ENCODE results near the gene GALNT2.

Gene GALNT2

GRCh38 chr1:230194525-230194924 lies 127.5 kb downstream of the GALNT2 start:
- Histone ChIP-seq H3K9me3 (replicated peaks; ENCODE audit: low read length) (no peaks in the 10 kb centered on the region), H3K9ac (ENCODE audit: low read depth, low read length) (no peak overlapping the region), H3K4me1 (ENCODE audit: control insufficient read depth, insufficient read depth, low read length) (peaks cover 18% of the 10 kb centered on the region), H3K36me3 (ENCODE audit: insufficient read depth, low read length) (peaks cover 2% of the 10 kb centered on the region), H3K4me2 (ENCODE audit: low read length) (no peak overlapping the region), H3K27me3 (ENCODE audit: control insufficient read depth, insufficient read depth, low read length) (no peaks in the 10 kb centered on the region), H3K4me3 (ENCODE audit: low read length) (no peak overlapping the region)

DNA sequence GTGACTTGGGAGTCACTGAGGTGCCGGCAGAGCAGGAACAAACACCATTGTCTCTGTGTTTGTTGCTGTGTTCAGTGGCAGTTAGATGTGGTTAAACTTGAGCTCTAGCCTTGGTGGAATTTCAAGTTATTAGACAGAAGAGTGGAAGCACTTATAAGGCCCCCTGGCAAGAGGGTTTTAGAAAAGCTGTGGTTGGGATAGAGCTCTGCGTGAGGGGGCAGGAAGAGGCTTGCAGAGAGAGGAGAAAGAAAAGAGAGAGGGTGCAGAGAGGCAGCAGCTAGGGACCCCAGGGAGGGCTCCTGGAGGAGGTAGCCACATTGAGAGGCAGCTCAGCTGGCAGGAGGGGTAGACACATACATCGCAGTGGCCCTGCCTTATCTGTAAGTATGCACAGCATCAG lies 128.2 kb downstream of the GALNT2 start:
- no peak overlapping the region for H3K4me3 ChIP-seq (ENCODE audit: low read length)
- H3K9me3 ChIP-seq (replicated peaks; ENCODE audit: low read length), result no peaks in the 10 kb centered on the region
- H3K27me3 ChIP-seq (ENCODE audit: control insufficient read depth, insufficient read depth, low read length), result no peaks in the 10 kb centered on the region
- H3K4me2 ChIP-seq (ENCODE audit: low read length), result no peak overlapping the region
- peaks cover 2% of the 10 kb centered on the region for H3K36me3 ChIP-seq (ENCODE audit: insufficient read depth, low read length)
- H3K9ac ChIP-seq (ENCODE audit: low read depth, low read length), result no peak overlapping the region
- H3K4me1 ChIP-seq (ENCODE audit: control insufficient read depth, insufficient read depth, low read length), result peaks cover 18% of the 10 kb centered on the region

GRCh38 chr1:230196077-230196476 lies 129.0 kb downstream of the GALNT2 start:
- H3K36me3 ChIP-seq (ENCODE audit: insufficient read depth, low read length), result peaks cover 2% of the 10 kb centered on the region
- H3K9ac ChIP-seq (ENCODE audit: low read depth, low read length), result no peak overlapping the region
- H3K4me3 ChIP-seq (ENCODE audit: low read length), result no peak overlapping the region
- no peaks in the 10 kb centered on the region for H3K27me3 ChIP-seq (ENCODE audit: control insufficient read depth, insufficient read depth, low read length)
- H3K4me2 ChIP-seq (ENCODE audit: low read length), result no peak overlapping the region
- no peaks in the 10 kb centered on the region for H3K9me3 ChIP-seq (replicated peaks; ENCODE audit: low read length)
- H3K4me1 ChIP-seq (ENCODE audit: control insufficient read depth, insufficient read depth, low read length), result peaks cover 10% of the 10 kb centered on the region

- Histone ChIP-seq H3K9me3 (replicated peaks; ENCODE audit: low read length) (no peaks in the 10 kb centered on the region), H3K27me3 (ENCODE audit: control insufficient read depth, insufficient read depth, low read length) (no peaks in the 10 kb centered on the region), H3K36me3 (ENCODE audit: insufficient read depth, low read length) (peaks cover 4% of the 10 kb centered on the region), H3K4me3 (ENCODE audit: low read length) (no peak overlapping the region), H3K4me1 (ENCODE audit: control insufficient read depth, insufficient read depth, low read length) (no peaks in the 10 kb centered on the region), H3K9ac (ENCODE audit: low read depth, low read length) (no peak overlapping the region), H3K4me2 (ENCODE audit: low read length) (no peak overlapping the region)
Observed at GRCh38 chr1:230197644-230198567, 130.9 kb downstream of the GALNT2 start.

GRCh38 chr1:230199034-230199433 lies 132.0 kb downstream of the GALNT2 start:
- H3K36me3 ChIP-seq (ENCODE audit: insufficient read depth, low read length), result peaks cover 6% of the 10 kb centered on the region
- no peak overlapping the region for H3K4me2 ChIP-seq (ENCODE audit: low read length)
- no peak overlapping the region for H3K9ac ChIP-seq (ENCODE audit: low read depth, low read length)
- no peaks in the 10 kb centered on the region for H3K4me1 ChIP-seq (ENCODE audit: control insufficient read depth, insufficient read depth, low read length)
- H3K27me3 ChIP-seq (ENCODE audit: control insufficient read depth, insufficient read depth, low read length), result no peaks in the 10 kb centered on the region
- H3K9me3 ChIP-seq (replicated peaks; ENCODE audit: low read length), result no peaks in the 10 kb centered on the region
- no peak overlapping the region for H3K4me3 ChIP-seq (ENCODE audit: low read length)

GRCh38 chr1:230199554-230199953 lies 132.5 kb downstream of the GALNT2 start:
- no peaks in the 10 kb centered on the region for H3K27me3 ChIP-seq (ENCODE audit: control insufficient read depth, insufficient read depth, low read length)
- H3K4me3 ChIP-seq (ENCODE audit: low read length), result no peak overlapping the region
- H3K4me1 ChIP-seq (ENCODE audit: control insufficient read depth, insufficient read depth, low read length), result no peaks in the 10 kb centered on the region
- H3K4me2 ChIP-seq (ENCODE audit: low read length), result no peak overlapping the region
- H3K36me3 ChIP-seq (ENCODE audit: insufficient read depth, low read length), result peaks cover 11% of the 10 kb centered on the region
- no peak overlapping the region for H3K9ac ChIP-seq (ENCODE audit: low read depth, low read length)
- no peaks in the 10 kb centered on the region for H3K9me3 ChIP-seq (replicated peaks; ENCODE audit: low read length)

DNA sequence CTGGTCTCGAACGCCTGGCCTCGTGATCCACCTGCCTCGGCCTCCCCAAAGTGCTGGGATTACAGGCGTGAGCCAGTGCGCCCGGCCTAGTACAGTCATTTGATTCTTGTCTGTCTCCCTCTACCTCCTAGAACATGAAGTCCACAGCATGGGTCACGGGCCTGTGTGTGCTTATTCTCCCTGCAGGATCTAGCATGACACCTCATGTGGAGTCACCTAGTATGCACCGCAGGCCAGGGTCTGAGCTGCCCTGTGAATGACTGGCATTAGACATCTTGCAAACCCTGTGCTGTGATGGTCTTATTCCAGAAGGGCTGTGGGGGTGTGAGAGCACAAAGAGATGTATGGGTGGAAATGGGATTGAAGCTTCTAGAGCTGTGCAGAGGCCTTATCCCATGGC lies 133.2 kb downstream of the GALNT2 start:
- H3K27me3 ChIP-seq (ENCODE audit: control insufficient read depth, insufficient read depth, low read length), result no peaks in the 10 kb centered on the region
- H3K9ac ChIP-seq (ENCODE audit: low read depth, low read length), result no peak overlapping the region
- no peak overlapping the region for H3K4me2 ChIP-seq (ENCODE audit: low read length)
- no peak overlapping the region for H3K4me3 ChIP-seq (ENCODE audit: low read length)
- no peaks in the 10 kb centered on the region for H3K4me1 ChIP-seq (ENCODE audit: control insufficient read depth, insufficient read depth, low read length)
- peaks cover 16% of the 10 kb centered on the region for H3K36me3 ChIP-seq (ENCODE audit: insufficient read depth, low read length)
- no peaks in the 10 kb centered on the region for H3K9me3 ChIP-seq (replicated peaks; ENCODE audit: low read length)

- Histone ChIP-seq H3K9ac (ENCODE audit: low read depth, low read length) (no peak overlapping the region), H3K9me3 (replicated peaks; ENCODE audit: low read length) (no peaks in the 10 kb centered on the region), H3K27me3 (ENCODE audit: control insufficient read depth, insufficient read depth, low read length) (no peaks in the 10 kb centered on the region), H3K36me3 (ENCODE audit: insufficient read depth, low read length) (peaks cover 16% of the 10 kb centered on the region), H3K4me1 (ENCODE audit: control insufficient read depth, insufficient read depth, low read length) (no peaks in the 10 kb centered on the region), H3K4me3 (ENCODE audit: low read length) (no peak overlapping the region), H3K4me2 (ENCODE audit: low read length) (no peak overlapping the region)
Observed at GRCh38 chr1:230201445-230201844, 134.4 kb downstream of the GALNT2 start.

- no peaks in the 10 kb centered on the region for H3K9me3 ChIP-seq (replicated peaks; ENCODE audit: low read length)
- H3K4me2 ChIP-seq (ENCODE audit: low read length), result no peak overlapping the region
- no peaks in the 10 kb centered on the region for H3K4me1 ChIP-seq (ENCODE audit: control insufficient read depth, insufficient read depth, low read length)
- H3K4me3 ChIP-seq (ENCODE audit: low read length), result no peak overlapping the region
- H3K9ac ChIP-seq (ENCODE audit: low read depth, low read length), result no peak overlapping the region
- no peaks in the 10 kb centered on the region for H3K27me3 ChIP-seq (ENCODE audit: control insufficient read depth, insufficient read depth, low read length)
- H3K36me3 ChIP-seq (ENCODE audit: insufficient read depth, low read length), result peaks cover 16% of the 10 kb centered on the region
Observed at GRCh38 chr1:230204842-230205241, 137.8 kb downstream of the GALNT2 start.

GRCh38 chr1:230205719-230206198 lies 138.7 kb downstream of the GALNT2 start:
- H3K4me2 ChIP-seq (ENCODE audit: low read length), result no peak overlapping the region
- H3K9ac ChIP-seq (ENCODE audit: low read depth, low read length), result no peak overlapping the region
- H3K9me3 ChIP-seq (replicated peaks; ENCODE audit: low read length), result no peaks in the 10 kb centered on the region
- no peaks in the 10 kb centered on the region for H3K4me1 ChIP-seq (ENCODE audit: control insufficient read depth, insufficient read depth, low read length)
- no peak overlapping the region for H3K4me3 ChIP-seq (ENCODE audit: low read length)
- no peaks in the 10 kb centered on the region for H3K27me3 ChIP-seq (ENCODE audit: control insufficient read depth, insufficient read depth, low read length)
- peaks cover 16% of the 10 kb centered on the region for H3K36me3 ChIP-seq (ENCODE audit: insufficient read depth, low read length)

GRCh38 chr1:230206207-230206606 lies 139.2 kb downstream of the GALNT2 start:
- Histone ChIP-seq H3K27me3 (ENCODE audit: control insufficient read depth, insufficient read depth, low read length) (no peaks in the 10 kb centered on the region), H3K9me3 (replicated peaks; ENCODE audit: low read length) (no peaks in the 10 kb centered on the region), H3K4me3 (ENCODE audit: low read length) (no peak overlapping the region), H3K4me1 (ENCODE audit: control insufficient read depth, insufficient read depth, low read length) (no peaks in the 10 kb centered on the region), H3K4me2 (ENCODE audit: low read length) (no peak overlapping the region), H3K36me3 (ENCODE audit: insufficient read depth, low read length) (peaks cover 16% of the 10 kb centered on the region), H3K9ac (ENCODE audit: low read depth, low read length) (no peak overlapping the region)

- Histone ChIP-seq H3K4me3 (ENCODE audit: low read length) (no peak overlapping the region), H3K9ac (ENCODE audit: low read depth, low read length) (no peak overlapping the region), H3K27me3 (ENCODE audit: control insufficient read depth, insufficient read depth, low read length) (no peaks in the 10 kb centered on the region), H3K9me3 (replicated peaks; ENCODE audit: low read length) (no peaks in the 10 kb centered on the region), H3K4me1 (ENCODE audit: control insufficient read depth, insufficient read depth, low read length) (no peaks in the 10 kb centered on the region), H3K4me2 (ENCODE audit: low read length) (no peak overlapping the region), H3K36me3 (ENCODE audit: insufficient read depth, low read length) (peaks cover 16% of the 10 kb centered on the region)
Observed at GRCh38 chr1:230206976-230207375, 139.9 kb downstream of the GALNT2 start.

All from skeletal muscle satellite cell (primary cell).